Measurements from ENCODE around the gene FZD8. TPM values are rescaled to one million over a fixed set of nuclear protein-coding genes. Genes with fewer than 3 reads are reported as not detected.

FZD8 gene
- total and polyA plus RNA-seq, 2 of the 4 experiments (the other 2 are of a cell fraction) = 3.6 to 3.9 TPM

- Histone ChIP-seq H3K9me1 (ENCODE audit: insufficient read depth, low read length) (no peaks in the 10 kb centered on the region), H2AK9ac (replicated peaks; ENCODE audit: low read depth, low read length, poor library complexity) (no peak overlapping the region), H2AFZ (replicated peaks; ENCODE audit: low read length, poor library complexity) (no peak overlapping the region), H2BK15ac (ENCODE audit: low read depth, low read length) (no peak overlapping the region), H3K4ac (ENCODE audit: low read depth, low read length) (no peak overlapping the region), H4K91ac (ENCODE audit: insufficient read depth, low read depth, low read length) (no peak overlapping the region), H3K4me1 (ENCODE audit: control insufficient read depth, insufficient read depth, low read length) (no peaks in the 10 kb centered on the region), H3K36me3 (ENCODE audit: control insufficient read depth, insufficient read depth, low read length) (no peaks in the 10 kb centered on the region), H3K56ac (ENCODE audit: extremely low read depth, insufficient read depth, low read length) (no peak overlapping the region), H2BK120ac (ENCODE audit: low read depth, low read length) (no peak overlapping the region), H3K18ac (ENCODE audit: low read depth, low read length) (no peak overlapping the region), H3K27me3 (ENCODE audit: control insufficient read depth, insufficient read depth, low read length) (peaks cover 21% of the 10 kb centered on the region), H3K23ac (ENCODE audit: low read depth, low read length) (no peak overlapping the region), H3K4me3 (ENCODE audit: insufficient read depth, low read depth, low read length) (no peak overlapping the region), H2BK5ac (ENCODE audit: low read depth, low read length, poor library complexity, severe bottlenecking) (no peak overlapping the region), H2AK5ac (ENCODE audit: low read depth, low read length) (no peak overlapping the region), H3K79me1 (ENCODE audit: low read depth in 1 of 2, low read length in 2 of 2) (no peaks in the 10 kb centered on the region), H4K5ac (ENCODE audit: low read depth, low read length) (no peak overlapping the region), H3K9ac (ENCODE audit: low read depth, low read length) (no peak overlapping the region), H3K14ac (replicated peaks; ENCODE audit: low read depth, low read length) (no peak overlapping the region), H3K4me2 (ENCODE audit: low read depth, low read length) (no peak overlapping the region), H3K9me3 (ENCODE audit: control insufficient read depth, insufficient read depth, low read length) (0 out of 2 replicates have a peak, but pooled peaks cover 2% of the 10 kb centered on the region), H2BK20ac (ENCODE audit: low read depth, low read length) (no peak overlapping the region), H3K27ac (ENCODE audit: insufficient read depth, low read length) (no peak overlapping the region), H4K8ac (ENCODE audit: low read depth in 2 of 2, low read length in 2 of 2) (no peak overlapping the region), H4K20me1 (ENCODE audit: insufficient read depth, low read length) (no peaks in the 10 kb centered on the region)
- no peak for DNase-seq
- no peak for ATAC-seq (ENCODE audit: low read depth)
- BruUV-seq (replicated peaks) = no TSS peak
- dilution Hi-C loops (cut with HindIII; ENCODE audit: low sequenced_read_pairs, unreplicated experiment) = no loop called here
- intact Hi-C loops (cut with micrococcal nuclease) = loop anchor here (5.0 kb wide), 1 partner anchor 1263 kb away; no protein-coding TSS in a partner anchor
- in situ Hi-C loops (cut with MboI; ENCODE audit: low sequenced_read_pairs) = no loop called here
- ChIA-PET CTCF (interaction anchor here (0.8 to 2.2 kb wide), 5 partner anchors 9 to 1266 kb away, joined by 3 to 9 read pairs (median 3); partner anchors contain the start of gene GJD4), POLR2A (ENCODE audit: unreplicated experiment) (no interaction called here)
- no peak for TF ChIP-seq BHLHE40 (IDR thresholded peaks at IDR 0.05; ENCODE audit: low read depth, low read length)
- TF ChIP-seq RFX5 (IDR thresholded peaks at IDR 0.05; ENCODE audit: low read depth, low read length) = no peak
- no peak for TF ChIP-seq MXI1 (IDR thresholded peaks at IDR 0.05; ENCODE audit: borderline replicate concordance, low read depth, low read length)
- no peak for TF ChIP-seq RAD21 (IDR thresholded peaks at IDR 0.05; ENCODE audit: low read length)
- TF ChIP-seq CTCF (conservative IDR thresholded peaks at IDR 0.05; ENCODE audit: low read depth, low read length) = no peak
- TF ChIP-seq CHD1 (IDR thresholded peaks at IDR 0.05; ENCODE audit: low read depth, low read length) = no peak
- TF ChIP-seq MAZ (IDR thresholded peaks at IDR 0.05; ENCODE audit: borderline replicate concordance, low read depth, low read length) = no peak
- no peak for TF ChIP-seq CEBPB (IDR thresholded peaks at IDR 0.05; ENCODE audit: low read depth, low read length)
- no peak for TF ChIP-seq POLR2A (IDR thresholded peaks at IDR 0.05; ENCODE audit: low read depth, low read length)
- TF ChIP-seq USF2 (IDR thresholded peaks at IDR 0.05; ENCODE audit: low read depth, low read length) = no peak
- no CpG with 5 or more reads among the region's 5 CpGs for WGBS, 2 experiments (ENCODE audit: extremely low coverage in 2 of 2, insufficient read length in 1 of 2)
Observed at GRCh38 chr10:35614312-35614711, 27.8 kb downstream of the FZD8 start.
